GM21447 (cell line): Measurements from ENCODE around the gene ATP11B.
"Not testable (repeated sequence)": the region's sequence is repeated elsewhere in the genome, so short reads cannot be mapped to it uniquely, and the experiment has no call there.

Experiments used
- ATAC-seq: cut with Tn5 transposase; IDR thresholded peaks from one replicate; pipeline ENCODE4 v1.9.1; 2021; ENCODE audit not compliant: unreplicated experiment

The ATP11B gene

GRCh38 chr3:182794455-182795388, 1.4 kb downstream of the ATP11B start:
- no peak for ATAC-seq

GRCh38 chr3:182795389-182795782, 2.1 kb downstream of the ATP11B start:
- ATAC-seq: peak; percentile 29

- no peak for ATAC-seq
These were observed 3.0 kb downstream of the ATP11B start for GRCh38 chr3:182796310-182796709.

- ATAC-seq: no peak
These were observed 4.6 kb downstream of the ATP11B start for GRCh38 chr3:182797876-182798275.

GRCh38 chr3:182799143-182799542, 5.8 kb downstream of the ATP11B start:
- ATAC-seq: not testable (repeated sequence)

GRCh38 chr3:182800508-182800907, 7.2 kb downstream of the ATP11B start:
- ATAC-seq: no peak

- no peak for ATAC-seq
These were observed 9.4 kb downstream of the ATP11B start for GRCh38 chr3:182802413-182803390.

- ATAC-seq: no peak
These were observed 10.3 kb downstream of the ATP11B start for GRCh38 chr3:182803596-182803995.

GRCh38 chr3:182807061-182807460, 13.8 kb downstream of the ATP11B start:
- no peak for ATAC-seq

GRCh38 chr3:182808041-182808770, 14.9 kb downstream of the ATP11B start:
- ATAC-seq: no peak

- ATAC-seq: no peak
These were observed 16.2 kb downstream of the ATP11B start for GRCh38 chr3:182809531-182809930.

GRCh38 chr3:182810574-182811268, 17.4 kb downstream of the ATP11B start:
- no peak for ATAC-seq

- no peak for ATAC-seq
These were observed 17.9 kb downstream of the ATP11B start for GRCh38 chr3:182811269-182811596.

- no peak for ATAC-seq
These were observed 18.8 kb downstream of the ATP11B start for GRCh38 chr3:182812123-182812522.

- ATAC-seq: peak; percentile 57
These were observed 21.2 kb downstream of the ATP11B start for GRCh38 chr3:182814419-182815062.

GRCh38 chr3:182816181-182816580, 22.9 kb downstream of the ATP11B start:
- no peak for ATAC-seq

GRCh38 chr3:182818296-182818978, 25.1 kb downstream of the ATP11B start:
- no peak for ATAC-seq

- ATAC-seq: no peak
These were observed 28.1 kb downstream of the ATP11B start for GRCh38 chr3:182821221-182821981.

- ATAC-seq: not testable (repeated sequence)
These were observed 29.0 kb downstream of the ATP11B start for GRCh38 chr3:182822260-182822659.
